DOHH2 (cell line): ENCODE data around the gene EIF3B.

Source experiments
- EZH2phosphoT487 ChIP-seq: fragments of 200-600 bp; sonication (generic); IDR thresholded peaks from 2 replicates; pipeline ENCODE4 v1.6.1; 2017; ENCODE audit warnings: borderline replicate concordance, mild to moderate bottlenecking, antibody characterized with exemption, low read length, moderate library complexity, mixed read lengths
- TF ChIP-seq, protein P1 (sequence below): fragments of 200-600 bp; sonication (generic); IDR thresholded peaks from one replicate; pipeline ENCODE4 v1.5.1; 2014; ENCODE audit warnings: antibody characterized with exemption, mild to moderate bottlenecking, low read depth, low read length; ENCODE audit not compliant: poor library complexity, severe bottlenecking

DNA sequence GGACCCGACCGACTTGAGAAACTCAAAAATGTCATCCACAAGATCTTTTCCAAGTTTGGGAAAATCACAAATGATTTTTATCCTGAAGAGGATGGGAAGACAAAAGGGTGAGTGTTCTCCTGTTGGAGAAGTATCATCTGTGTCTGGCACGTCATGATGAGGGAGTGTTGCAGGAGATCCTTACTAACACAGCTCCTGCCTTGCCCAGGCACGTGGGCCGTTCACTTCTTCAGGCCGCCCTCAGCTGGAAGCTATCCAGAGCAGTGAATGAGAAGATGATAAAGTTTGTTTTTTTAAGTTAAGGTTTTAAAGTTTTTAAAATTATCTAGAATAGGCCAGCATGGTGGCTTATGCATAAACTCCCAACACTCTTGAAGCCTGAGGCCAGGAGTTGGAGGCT is 6.2 kb downstream of the EIF3B start:
- TF ChIP-seq, protein P1, sequence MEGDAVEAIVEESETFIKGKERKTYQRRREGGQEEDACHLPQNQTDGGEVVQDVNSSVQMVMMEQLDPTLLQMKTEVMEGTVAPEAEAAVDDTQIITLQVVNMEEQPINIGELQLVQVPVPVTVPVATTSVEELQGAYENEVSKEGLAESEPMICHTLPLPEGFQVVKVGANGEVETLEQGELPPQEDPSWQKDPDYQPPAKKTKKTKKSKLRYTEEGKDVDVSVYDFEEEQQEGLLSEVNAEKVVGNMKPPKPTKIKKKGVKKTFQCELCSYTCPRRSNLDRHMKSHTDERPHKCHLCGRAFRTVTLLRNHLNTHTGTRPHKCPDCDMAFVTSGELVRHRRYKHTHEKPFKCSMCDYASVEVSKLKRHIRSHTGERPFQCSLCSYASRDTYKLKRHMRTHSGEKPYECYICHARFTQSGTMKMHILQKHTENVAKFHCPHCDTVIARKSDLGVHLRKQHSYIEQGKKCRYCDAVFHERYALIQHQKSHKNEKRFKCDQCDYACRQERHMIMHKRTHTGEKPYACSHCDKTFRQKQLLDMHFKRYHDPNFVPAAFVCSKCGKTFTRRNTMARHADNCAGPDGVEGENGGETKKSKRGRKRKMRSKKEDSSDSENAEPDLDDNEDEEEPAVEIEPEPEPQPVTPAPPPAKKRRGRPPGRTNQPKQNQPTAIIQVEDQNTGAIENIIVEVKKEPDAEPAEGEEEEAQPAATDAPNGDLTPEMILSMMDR, result no peak
- no peak for TF ChIP-seq EZH2phosphoT487
